Ascending aorta (tissue), 2 donors: ENCODE results near the gene CLEC10A. TPM values are rescaled to one million over a fixed set of nuclear protein-coding genes. Genes with fewer than 3 reads are reported as not detected.

ENCODE experiments used
- DNase-seq, 2 donors: peaks; one replicate each; pipeline ENCODE4 v3.0.0-alpha.2; 2019; ENCODE audit warnings: low spot score in 2 of 2
- H3K27ac ChIP-seq, 2 donors: fragments of 200-600 bp; sonication (generic); one replicate each; pipeline ENCODE4 v1.5.1; 2016 to 2017; ENCODE audit warnings: mild to moderate bottlenecking in 1 of 2
- H3K27me3 ChIP-seq: fragments of 200-600 bp; sonication (generic); one replicate; pipeline ENCODE4 v1.5.1; 2017
- H3K36me3 ChIP-seq, 2 donors: fragments of 200-600 bp; sonication (generic); one replicate each; pipeline ENCODE4 v1.5.1; 2016
- H3K4me1 ChIP-seq, 2 donors: fragments of 200-600 bp; sonication (generic); one replicate each; pipeline ENCODE4 v1.5.1; 2016 to 2017; ENCODE audit warnings: mild to moderate bottlenecking in 1 of 2
- H3K4me3 ChIP-seq, 2 donors: fragments of 200-600 bp; sonication (generic); one replicate each; pipeline ENCODE4 v1.5.1; 2016 to 2017; ENCODE audit warnings: mild to moderate bottlenecking in 1 of 2
- H3K9me3 ChIP-seq, 2 donors: fragments of 200-600 bp; sonication (generic); one replicate each; pipeline ENCODE4 v1.5.1; 2016
- intact Hi-C: fragments of 100-400 bp; cut with DNase I; formaldehyde crosslinking; loops from one replicate; pipeline ENCODE4 v1.15.1; 2023
- total RNA-seq: library from RNA; depleted of rRNA; stranded (reverse); fragments of >200 nt; gene quantifications from one replicate; pipeline ENCODE4 v1.1.0, GENCODE V29; 2016
- TF ChIP-seq, protein P1 (sequence below), 3 experiments: fragments of 200-600 bp in 2 of 3; fragments of 450-650 bp in 1 of 3; sonication (generic) in 2 of 3; IDR thresholded peaks; one replicate each; pipeline ENCODE4 v1.5.1; 2016 to 2019; ENCODE audit warnings: antibody characterized with exemption in 3 of 3, mild to moderate bottlenecking in 1 of 3, moderate library complexity in 1 of 3

Gene CLEC10A
- total RNA-seq, 1 donor from 2014 or later, result 29.8 TPM

DNA sequence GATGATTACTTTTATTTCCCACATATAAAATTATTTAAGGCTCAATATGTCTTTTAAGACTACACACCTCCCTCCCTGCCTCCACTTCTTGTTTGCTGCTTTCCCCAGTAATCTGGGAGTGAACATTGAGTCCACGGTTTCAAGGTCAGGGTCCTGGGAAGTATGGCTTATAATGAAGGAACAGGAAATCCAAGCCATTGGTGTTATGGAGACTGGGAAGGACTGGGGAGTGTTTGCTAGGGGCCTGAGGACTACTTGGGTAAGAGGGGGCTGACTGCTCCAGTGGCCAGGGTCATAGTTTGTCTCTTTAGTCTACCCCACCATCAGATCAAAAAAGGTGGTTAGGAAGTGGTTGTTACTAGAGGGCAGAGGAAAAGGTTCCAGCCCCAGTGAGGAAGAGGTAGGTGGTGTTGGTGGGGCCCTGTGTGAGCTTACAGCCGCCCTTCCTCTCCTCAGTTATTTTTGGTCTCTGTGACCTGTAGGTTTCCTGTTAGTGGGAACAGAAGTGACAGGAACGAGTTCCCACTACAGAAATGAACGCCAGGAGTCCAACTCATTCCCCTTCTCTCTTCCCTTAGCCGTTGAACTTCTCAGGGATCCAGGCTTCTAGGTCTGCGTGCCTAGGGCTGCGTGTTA, 45.0 kb downstream of the CLEC10A start:
- H3K9me3 ChIP-seq, result no peaks in the 10 kb centered on the region
- TF ChIP-seq, protein P1, sequence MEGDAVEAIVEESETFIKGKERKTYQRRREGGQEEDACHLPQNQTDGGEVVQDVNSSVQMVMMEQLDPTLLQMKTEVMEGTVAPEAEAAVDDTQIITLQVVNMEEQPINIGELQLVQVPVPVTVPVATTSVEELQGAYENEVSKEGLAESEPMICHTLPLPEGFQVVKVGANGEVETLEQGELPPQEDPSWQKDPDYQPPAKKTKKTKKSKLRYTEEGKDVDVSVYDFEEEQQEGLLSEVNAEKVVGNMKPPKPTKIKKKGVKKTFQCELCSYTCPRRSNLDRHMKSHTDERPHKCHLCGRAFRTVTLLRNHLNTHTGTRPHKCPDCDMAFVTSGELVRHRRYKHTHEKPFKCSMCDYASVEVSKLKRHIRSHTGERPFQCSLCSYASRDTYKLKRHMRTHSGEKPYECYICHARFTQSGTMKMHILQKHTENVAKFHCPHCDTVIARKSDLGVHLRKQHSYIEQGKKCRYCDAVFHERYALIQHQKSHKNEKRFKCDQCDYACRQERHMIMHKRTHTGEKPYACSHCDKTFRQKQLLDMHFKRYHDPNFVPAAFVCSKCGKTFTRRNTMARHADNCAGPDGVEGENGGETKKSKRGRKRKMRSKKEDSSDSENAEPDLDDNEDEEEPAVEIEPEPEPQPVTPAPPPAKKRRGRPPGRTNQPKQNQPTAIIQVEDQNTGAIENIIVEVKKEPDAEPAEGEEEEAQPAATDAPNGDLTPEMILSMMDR (IDR thresholded peaks at IDR 0.05), result no peak
- peak overlapping the region; percentile 57 to 59 for H3K4me3 ChIP-seq
- peaks cover 0 to 5% of the 10 kb centered on the region in 2 donors for H3K4me1 ChIP-seq
- intact Hi-C loops, result no loop called here
- DNase-seq, result no peak
- H3K27ac ChIP-seq, result peak overlapping the region; percentile 43 to 63
- no peaks in the 10 kb centered on the region for H3K36me3 ChIP-seq
- no peaks in the 10 kb centered on the region for H3K27me3 ChIP-seq

DNA sequence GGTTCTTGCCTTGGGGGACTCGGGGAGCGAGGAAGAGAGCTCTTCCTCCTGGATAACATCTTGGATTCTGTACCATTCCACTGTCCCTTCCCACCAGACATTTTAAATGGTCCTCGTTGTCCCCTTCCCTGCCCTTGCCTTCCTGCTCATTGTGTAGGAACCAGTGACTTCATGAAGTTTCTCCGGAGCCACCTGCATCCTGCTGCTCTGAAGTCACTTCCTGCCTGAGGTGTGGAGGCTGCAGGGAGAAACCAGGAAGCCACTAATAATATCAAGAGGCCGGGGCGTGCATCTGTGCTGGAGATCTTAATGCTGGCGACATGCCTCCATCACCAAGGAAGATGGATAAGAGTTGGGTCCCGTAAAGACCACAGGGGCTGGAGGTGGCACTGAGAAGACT, 50.4 kb downstream of the CLEC10A start:
- DNase-seq, result no peak
- H3K4me1 ChIP-seq, result no peaks in the 10 kb centered on the region
- no peak overlapping the region for H3K27ac ChIP-seq
- H3K4me3 ChIP-seq, result no peak overlapping the region
- intact Hi-C loops, result no loop called here
- no peaks in the 10 kb centered on the region for H3K36me3 ChIP-seq
- H3K9me3 ChIP-seq, result no peaks in the 10 kb centered on the region
- H3K27me3 ChIP-seq, result no peaks in the 10 kb centered on the region
- TF ChIP-seq, protein P1 (IDR thresholded peaks at IDR 0.05), result no peak

DNA sequence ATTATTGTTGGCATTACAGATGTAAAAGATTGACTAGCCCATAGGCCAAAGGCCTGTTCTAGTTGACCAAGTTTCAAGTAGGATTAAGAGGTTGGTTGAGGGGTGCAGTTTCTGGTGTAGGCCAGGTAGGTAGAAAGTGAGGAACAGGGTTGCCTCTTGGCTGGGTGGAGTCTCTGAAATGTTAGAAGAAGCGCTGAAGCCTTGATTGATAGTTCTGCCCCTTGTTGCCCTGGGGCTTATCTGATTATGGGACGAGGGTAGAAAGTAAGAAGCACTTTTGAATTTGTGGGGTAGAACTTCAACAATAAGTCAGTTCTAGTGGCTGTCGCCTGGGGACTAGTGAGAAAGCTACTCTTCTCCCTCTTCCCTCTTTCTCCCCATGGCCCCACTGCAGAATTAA, 51.0 kb downstream of the CLEC10A start:
- intact Hi-C loops, result no loop called here
- TF ChIP-seq, protein P1 (IDR thresholded peaks at IDR 0.05), result no peak

DNA sequence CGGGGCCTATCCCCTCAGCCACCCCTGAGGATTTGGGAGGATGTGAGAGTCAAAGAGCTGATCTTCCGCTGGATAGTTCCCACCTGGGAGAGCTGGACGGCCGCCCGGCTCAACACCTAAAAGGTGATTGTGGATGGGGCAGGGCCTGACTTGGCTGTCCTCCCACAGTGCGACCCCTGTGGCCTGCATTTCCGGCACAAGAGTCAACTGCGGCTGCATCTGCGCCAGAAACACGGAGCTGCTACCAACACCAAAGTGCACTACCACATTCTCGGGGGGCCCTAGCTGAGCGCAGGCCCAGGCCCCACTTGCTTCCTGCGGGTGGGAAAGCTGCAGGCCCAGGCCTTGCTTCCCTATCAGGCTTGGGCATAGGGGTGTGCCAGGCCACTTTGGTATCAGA, 52.7 kb downstream of the CLEC10A start:
- no peaks in the 10 kb centered on the region for H3K9me3 ChIP-seq
- H3K36me3 ChIP-seq, result no peaks in the 10 kb centered on the region
- H3K4me1 ChIP-seq, result peaks cover 0 to 3% of the 10 kb centered on the region in 2 donors
- H3K27me3 ChIP-seq, result peaks cover 12% of the 10 kb centered on the region
- TF ChIP-seq, protein P1 (IDR thresholded peaks at IDR 0.05), result no peak
- H3K27ac ChIP-seq, result no peak overlapping the region
- intact Hi-C loops, result no loop called here
- no peak for DNase-seq
- no peak overlapping the region for H3K4me3 ChIP-seq

More for the DNA sequence above, 51.0 kb downstream of the CLEC10A start:
- DNase-seq, result no peak
- no peaks in the 10 kb centered on the region for H3K4me1 ChIP-seq
- H3K27me3 ChIP-seq, result no peaks in the 10 kb centered on the region
- no peak overlapping the region for H3K4me3 ChIP-seq
- no peaks in the 10 kb centered on the region for H3K9me3 ChIP-seq
- peak overlapping the region in 1 of 2 donors; percentile 45 for H3K27ac ChIP-seq
- no peaks in the 10 kb centered on the region for H3K36me3 ChIP-seq

DNA sequence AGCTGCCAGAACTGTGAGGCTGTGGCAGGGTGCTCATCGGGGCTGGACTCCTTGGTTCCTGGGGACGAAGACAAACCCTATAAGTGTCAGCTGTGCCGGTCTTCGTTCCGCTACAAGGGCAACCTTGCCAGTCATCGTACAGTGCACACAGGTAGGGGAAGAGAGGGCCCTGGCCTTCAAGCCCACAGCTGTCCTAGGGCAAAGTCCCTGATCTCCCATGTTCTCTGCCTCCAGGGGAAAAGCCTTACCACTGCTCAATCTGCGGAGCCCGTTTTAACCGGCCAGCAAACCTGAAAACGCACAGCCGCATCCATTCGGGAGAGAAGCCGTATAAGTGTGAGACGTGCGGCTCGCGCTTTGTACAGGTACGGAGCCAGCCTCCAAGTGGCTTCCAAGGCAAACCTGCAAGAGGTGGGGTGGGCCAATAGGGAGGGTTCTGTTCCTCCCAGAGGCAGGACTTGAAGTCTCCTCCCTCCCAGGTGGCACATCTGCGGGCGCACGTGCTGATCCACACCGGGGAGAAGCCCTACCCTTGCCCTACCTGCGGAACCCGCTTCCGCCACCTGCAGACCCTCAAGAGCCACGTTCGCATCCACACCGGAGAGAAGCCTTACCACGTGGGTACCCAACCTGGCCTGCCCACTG, 53.5 kb downstream of the CLEC10A start:
- Histone ChIP-seq H3K36me3 (no peaks in the 10 kb centered on the region), H3K27ac (no peak overlapping the region), H3K4me1 (peaks cover 0 to 8% of the 10 kb centered on the region in 2 donors), H3K4me3 (no peak overlapping the region), H3K27me3 (peaks cover 14% of the 10 kb centered on the region), H3K9me3 (no peaks in the 10 kb centered on the region)
- TF ChIP-seq, protein P1 (IDR thresholded peaks at IDR 0.05), result no peak
- intact Hi-C loops, result no loop called here
- DNase-seq, result no peak
